HG02642 (cell line): Measurements from ENCODE around the gene VPS50.

Source experiments
- ATAC-seq: cut with Tn5 transposase; IDR thresholded peaks from one replicate; pipeline ENCODE4 v1.9.1; 2021; ENCODE audit warnings: mild to moderate bottlenecking; ENCODE audit not compliant: unreplicated experiment, poor library complexity

Gene VPS50

GRCh38 chr7:93231799-93232672, at the start of gene VPS50:
TSS of gene VPS50 (plus strand) at chr7:93232366. CDS start at chr7:93232468, 102 bp downstream.
- ATAC-seq: peak; percentile 100

GRCh38 chr7:93185303-93186027, 46.7 kb upstream of the VPS50 start:
- no peak for ATAC-seq

GRCh38 chr7:93188870-93189634, 43.1 kb upstream of the VPS50 start:
- no peak for ATAC-seq

- ATAC-seq: no peak
These were observed 37.8 kb upstream of the VPS50 start for GRCh38 chr7:93194386-93194785.

- no peak for ATAC-seq
These were observed 35.8 kb upstream of the VPS50 start for GRCh38 chr7:93196336-93196735.

- no peak for ATAC-seq
These were observed 33.7 kb upstream of the VPS50 start for GRCh38 chr7:93198472-93198871.

- no peak for ATAC-seq
These were observed 29.4 kb upstream of the VPS50 start for GRCh38 chr7:93202594-93203250.

GRCh38 chr7:93203496-93203895, 28.7 kb upstream of the VPS50 start:
- no peak for ATAC-seq

- no peak for ATAC-seq
These were observed 27.1 kb upstream of the VPS50 start for GRCh38 chr7:93205046-93205445.

GRCh38 chr7:93211228-93211818, 20.8 kb upstream of the VPS50 start:
- no peak for ATAC-seq

GRCh38 chr7:93212881-93213280, 19.3 kb upstream of the VPS50 start:
- ATAC-seq: no peak

- ATAC-seq: no peak
These were observed 13.0 kb upstream of the VPS50 start for GRCh38 chr7:93218997-93219827.

- no peak for ATAC-seq
These were observed 12.3 kb upstream of the VPS50 start for GRCh38 chr7:93219868-93220267.

GRCh38 chr7:93226310-93226709, 5.9 kb upstream of the VPS50 start, which contains the start of gene HEPACAM2:
TSS of gene HEPACAM2 (minus strand) at chr7:93226469.
- ATAC-seq: no peak

- ATAC-seq: no peak
These were observed 3.9 kb upstream of the VPS50 start for GRCh38 chr7:93228302-93228701.

- ATAC-seq: no peak
These were observed 907 bp upstream of the VPS50 start for GRCh38 chr7:93231259-93231658.

- no peak for ATAC-seq
These were observed 480 bp downstream of the VPS50 start for GRCh38 chr7:93232673-93233018.

GRCh38 chr7:93235541-93235940, 3.4 kb downstream of the VPS50 start:
- ATAC-seq: no peak

- ATAC-seq: no peak
These were observed 6.0 kb downstream of the VPS50 start for GRCh38 chr7:93238131-93238530.
